ENCODE measurements around the gene ST6GALNAC1. TPM values are rescaled to one million over a fixed set of nuclear protein-coding genes. Genes with fewer than 3 reads are reported as not detected.

The ST6GALNAC1 gene
- total and polyA plus RNA-seq, 2 of the 8 experiments (the other 6 are each of a cell fraction or from before 2014, with no cell fraction given): not detected

- Histone ChIP-seq H3K23me2 (ENCODE audit: low read depth, low read length) (no peaks in the 10 kb centered on the region), H3K14ac (ENCODE audit: insufficient read length) (no peak overlapping the region), H3K4ac (replicated peaks; ENCODE audit: insufficient read length, low read depth, low read length) (no peak overlapping the region), H3K36me3 (ENCODE audit: control insufficient read depth in 2 of 4, insufficient read depth in 4 of 4, low read length in 3 of 4) (no peaks in the 10 kb centered on the region), H2BK20ac (ENCODE audit: low read length) (0 out of 2 replicates have a peak overlapping the region, but pooled peaks have one; percentile 27), H3K56ac (replicated peaks; ENCODE audit: insufficient read length, low read depth, low read length) (no peak overlapping the region), H3K4me2 (ENCODE audit: insufficient read depth in 1 of 2, low read depth in 2 of 2, low read length in 2 of 2) (no peak overlapping the region), H2BK12ac (ENCODE audit: low read depth, low read length) (no peak overlapping the region), H4K20me1 (replicated peaks in 1 of 2; ENCODE audit: control insufficient read depth in 1 of 2, insufficient read depth in 2 of 2, low read length in 2 of 2) (no peaks in the 10 kb centered on the region), H3K27ac (ENCODE audit: low read depth, low read length) (no peak overlapping the region), H3K79me2 (ENCODE audit: control insufficient read depth in 1 of 2, insufficient read depth in 2 of 2, low read length in 2 of 2) (no peaks in the 10 kb centered on the region), H2BK120ac (replicated peaks; ENCODE audit: low read depth, low read length) (no peak overlapping the region), H4K8ac (ENCODE audit: extremely low read depth, insufficient read depth, low read length) (no peak overlapping the region), H2AFZ (ENCODE audit: low read length) (no peak overlapping the region), H3K18ac (ENCODE audit: extremely low read depth, low read length) (no peak overlapping the region), H4K5ac (ENCODE audit: insufficient read length, low read depth, low read length) (no peak overlapping the region), H3K9me3 (ENCODE audit: insufficient read depth in 2 of 2, low read depth in 1 of 2, low read length in 1 of 2) (no peaks in the 10 kb centered on the region), H3K9ac (replicated peaks in 1 of 4; ENCODE audit: extremely low read depth in 1 of 4, low read depth in 3 of 4, low read length in 3 of 4) (no peak overlapping the region), H3K23ac (ENCODE audit: insufficient read length) (no peak overlapping the region), H2AK5ac (ENCODE audit: low read depth, low read length) (no peak overlapping the region), H2BK5ac (ENCODE audit: low read depth, low read length) (no peak overlapping the region), H3K4me1 (replicated peaks in 1 of 4; ENCODE audit: control insufficient read depth in 3 of 4, insufficient read depth in 4 of 4, low read length in 3 of 4) (peaks cover 0 to 7% (median 3%) of the 10 kb centered on the region in 4 experiments; a peak in 3 of 7 replicates), H3K27me3 (replicated peaks in 1 of 4; ENCODE audit: control insufficient read depth in 3 of 4, extremely low read depth in 1 of 4, insufficient read depth in 3 of 4, low read length in 3 of 4) (no peaks in the 10 kb centered on the region; a peak in 2 of 7 replicates), H4K91ac (replicated peaks; ENCODE audit: insufficient read length, low read length) (no peak overlapping the region), H2BK15ac (ENCODE audit: low read length) (no peak overlapping the region), H3K79me1 (ENCODE audit: low read depth, low read length) (no peaks in the 10 kb centered on the region), H3K4me3 (ENCODE audit: extremely low read depth in 1 of 4, insufficient read depth in 2 of 4, low read depth in 3 of 4, low read length in 4 of 4) (no peak overlapping the region)
- FAIRE-seq (no peak), DNase-seq (ENCODE audit: low read depth in 1 of 2, low spot score in 2 of 2) (no peak)
- ChIA-PET POLR2A (ENCODE audit: partially characterized antibody) (interaction anchor here (0.6 to 1.3 kb wide), 5 partner anchors 8 to 796 kb away, joined by 3 to 4 read pairs (median 4); no protein-coding TSS in a partner anchor), CTCF (ENCODE audit: partially characterized antibody) (interaction anchor here (0.8 to 5.3 kb wide), 9 partner anchors 9 to 115 kb away, joined by 3 to 35 read pairs (median 4); partner anchors contain the start of gene ST6GALNAC2)
- WGBS, 2 experiments (ENCODE audit: extremely low coverage in 1 of 2, insufficient coverage in 1 of 2, insufficient read length in 1 of 2, insufficient replicate concordance in 2 of 2, low coverage in 1 of 2, low lambda C conversion rate in 2 of 2, missing lambda C conversion rate in 1 of 2): 86% methylated on average over 2 of the region's 2 CpGs; no CpG with 5 or more reads in 1 of the 2 experiments
- TF ChIP-seq CREB1 (IDR thresholded peaks at IDR 0.05) (no peak), RAD21 (IDR thresholded peaks at IDR 0.05 in 1 of 2, conservative IDR thresholded peaks at IDR 0.05 in 1 of 2; ENCODE audit: low read depth in 2 of 2, low read length in 2 of 2) (no peak), MAX (IDR thresholded peaks at IDR 0.05) (no peak), TEAD4 (IDR thresholded peaks at IDR 0.05; ENCODE audit: low read depth, low read length) (no peak), CTBP2 (IDR thresholded peaks at IDR 0.05; ENCODE audit: borderline replicate concordance, insufficient read depth, insufficient read length, low read length) (no peak), TBP (IDR thresholded peaks at IDR 0.05; ENCODE audit: low read depth, low read length) (no peak)
- TF ChIP-seq, protein P1, sequence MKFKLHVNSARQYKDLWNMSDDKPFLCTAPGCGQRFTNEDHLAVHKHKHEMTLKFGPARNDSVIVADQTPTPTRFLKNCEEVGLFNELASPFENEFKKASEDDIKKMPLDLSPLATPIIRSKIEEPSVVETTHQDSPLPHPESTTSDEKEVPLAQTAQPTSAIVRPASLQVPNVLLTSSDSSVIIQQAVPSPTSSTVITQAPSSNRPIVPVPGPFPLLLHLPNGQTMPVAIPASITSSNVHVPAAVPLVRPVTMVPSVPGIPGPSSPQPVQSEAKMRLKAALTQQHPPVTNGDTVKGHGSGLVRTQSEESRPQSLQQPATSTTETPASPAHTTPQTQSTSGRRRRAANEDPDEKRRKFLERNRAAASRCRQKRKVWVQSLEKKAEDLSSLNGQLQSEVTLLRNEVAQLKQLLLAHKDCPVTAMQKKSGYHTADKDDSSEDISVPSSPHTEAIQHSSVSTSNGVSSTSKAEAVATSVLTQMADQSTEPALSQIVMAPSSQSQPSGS (IDR thresholded peaks at IDR 0.05; ENCODE audit: low read length): no peak
Measured at GRCh38 chr17:76598004-76598439, 45.5 kb downstream of the ST6GALNAC1 start.
